ENCODE data around the gene ADSL. TPM values are rescaled to one million over a fixed set of nuclear protein-coding genes. Genes with fewer than 3 reads are reported as not detected.

Gene ADSL
- total and polyA plus RNA-seq, 4 donors = 19.4 to 54.5 (median 39.8) TPM

DNA sequence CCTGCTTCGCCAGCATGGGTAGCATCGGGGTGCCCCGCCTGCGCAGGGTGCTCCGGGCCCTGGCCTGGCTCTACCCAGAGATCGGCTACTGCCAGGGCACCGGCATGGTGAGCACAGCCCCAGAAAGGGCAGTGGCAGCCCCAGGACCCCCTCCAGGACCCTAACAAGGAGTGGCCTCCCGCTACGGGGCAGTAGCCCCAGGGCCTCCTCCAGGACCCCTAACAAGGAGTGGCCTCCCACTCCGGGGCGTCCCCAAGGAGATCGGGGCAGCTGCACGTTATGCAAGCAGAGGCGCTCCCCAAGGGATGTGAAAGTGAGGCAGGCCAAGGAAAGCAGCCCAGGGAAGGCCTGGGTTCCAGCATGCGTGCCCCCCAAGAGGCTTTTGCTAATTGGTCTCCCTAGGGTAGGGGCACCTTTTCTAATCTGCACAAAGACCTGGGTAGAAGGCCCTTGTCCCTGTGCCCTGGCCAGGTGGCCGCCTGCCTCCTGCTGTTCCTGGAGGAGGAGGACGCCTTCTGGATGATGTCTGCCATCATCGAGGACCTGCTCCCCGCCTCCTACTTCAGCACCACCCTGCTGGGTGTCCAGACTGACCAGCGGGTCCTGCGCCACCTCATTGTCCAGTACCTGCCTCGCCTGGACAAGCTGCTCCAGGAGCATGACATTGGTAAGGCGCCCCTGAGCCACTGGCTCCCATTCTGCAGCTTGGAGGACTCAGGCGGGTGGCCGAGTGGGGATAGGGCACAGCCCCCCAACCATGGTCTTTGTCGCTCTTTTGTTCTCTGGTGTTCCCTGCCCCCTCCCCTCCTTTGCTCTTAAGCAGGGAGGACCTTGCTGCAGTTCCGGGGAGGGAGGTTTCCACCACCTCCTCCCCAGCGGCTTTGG lies 59.1 kb downstream of the ADSL start:
- Histone ChIP-seq H3K9ac (ENCODE audit: low read depth in 1 of 2, low read length in 2 of 2) (no peak overlapping the region), H3K36me3 (ENCODE audit: control insufficient read depth in 4 of 4, insufficient read depth in 3 of 4, low read depth in 1 of 4, low read length in 3 of 4) (peaks cover 16 to 69% (median 30%) of the 10 kb centered on the region in 4 donors), H3K9me3 (ENCODE audit: control insufficient read depth in 4 of 4, low read length in 3 of 4) (no peaks in the 10 kb centered on the region), H3K27me3 (ENCODE audit: control insufficient read depth in 4 of 4, insufficient read depth in 4 of 4, low read length in 3 of 4) (no peaks in the 10 kb centered on the region), H3K27ac (ENCODE audit: low read depth in 1 of 2, low read length in 2 of 2) (no peak overlapping the region), H3K4me3 (ENCODE audit: low read depth in 1 of 3, low read length in 3 of 3) (no peak overlapping the region), H3K4me1 (ENCODE audit: control insufficient read depth in 4 of 4, insufficient read depth in 4 of 4, low read length in 3 of 4) (peaks cover 0 to 8% (median 6%) of the 10 kb centered on the region in 4 donors)
- 96% methylated on average over 28 of the region's 28 CpGs for WGBS
- TF ChIP-seq, protein P1, sequence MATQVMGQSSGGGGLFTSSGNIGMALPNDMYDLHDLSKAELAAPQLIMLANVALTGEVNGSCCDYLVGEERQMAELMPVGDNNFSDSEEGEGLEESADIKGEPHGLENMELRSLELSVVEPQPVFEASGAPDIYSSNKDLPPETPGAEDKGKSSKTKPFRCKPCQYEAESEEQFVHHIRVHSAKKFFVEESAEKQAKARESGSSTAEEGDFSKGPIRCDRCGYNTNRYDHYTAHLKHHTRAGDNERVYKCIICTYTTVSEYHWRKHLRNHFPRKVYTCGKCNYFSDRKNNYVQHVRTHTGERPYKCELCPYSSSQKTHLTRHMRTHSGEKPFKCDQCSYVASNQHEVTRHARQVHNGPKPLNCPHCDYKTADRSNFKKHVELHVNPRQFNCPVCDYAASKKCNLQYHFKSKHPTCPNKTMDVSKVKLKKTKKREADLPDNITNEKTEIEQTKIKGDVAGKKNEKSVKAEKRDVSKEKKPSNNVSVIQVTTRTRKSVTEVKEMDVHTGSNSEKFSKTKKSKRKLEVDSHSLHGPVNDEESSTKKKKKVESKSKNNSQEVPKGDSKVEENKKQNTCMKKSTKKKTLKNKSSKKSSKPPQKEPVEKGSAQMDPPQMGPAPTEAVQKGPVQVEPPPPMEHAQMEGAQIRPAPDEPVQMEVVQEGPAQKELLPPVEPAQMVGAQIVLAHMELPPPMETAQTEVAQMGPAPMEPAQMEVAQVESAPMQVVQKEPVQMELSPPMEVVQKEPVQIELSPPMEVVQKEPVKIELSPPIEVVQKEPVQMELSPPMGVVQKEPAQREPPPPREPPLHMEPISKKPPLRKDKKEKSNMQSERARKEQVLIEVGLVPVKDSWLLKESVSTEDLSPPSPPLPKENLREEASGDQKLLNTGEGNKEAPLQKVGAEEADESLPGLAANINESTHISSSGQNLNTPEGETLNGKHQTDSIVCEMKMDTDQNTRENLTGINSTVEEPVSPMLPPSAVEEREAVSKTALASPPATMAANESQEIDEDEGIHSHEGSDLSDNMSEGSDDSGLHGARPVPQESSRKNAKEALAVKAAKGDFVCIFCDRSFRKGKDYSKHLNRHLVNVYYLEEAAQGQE (IDR thresholded peaks at IDR 0.05) = no peak
- TF ChIP-seq NR2F2 (IDR thresholded peaks at IDR 0.05) (no peak), FOXA2 (IDR thresholded peaks at IDR 0.05) (no peak)
- no peak for DNase-seq (ENCODE audit: low spot score)

DNA sequence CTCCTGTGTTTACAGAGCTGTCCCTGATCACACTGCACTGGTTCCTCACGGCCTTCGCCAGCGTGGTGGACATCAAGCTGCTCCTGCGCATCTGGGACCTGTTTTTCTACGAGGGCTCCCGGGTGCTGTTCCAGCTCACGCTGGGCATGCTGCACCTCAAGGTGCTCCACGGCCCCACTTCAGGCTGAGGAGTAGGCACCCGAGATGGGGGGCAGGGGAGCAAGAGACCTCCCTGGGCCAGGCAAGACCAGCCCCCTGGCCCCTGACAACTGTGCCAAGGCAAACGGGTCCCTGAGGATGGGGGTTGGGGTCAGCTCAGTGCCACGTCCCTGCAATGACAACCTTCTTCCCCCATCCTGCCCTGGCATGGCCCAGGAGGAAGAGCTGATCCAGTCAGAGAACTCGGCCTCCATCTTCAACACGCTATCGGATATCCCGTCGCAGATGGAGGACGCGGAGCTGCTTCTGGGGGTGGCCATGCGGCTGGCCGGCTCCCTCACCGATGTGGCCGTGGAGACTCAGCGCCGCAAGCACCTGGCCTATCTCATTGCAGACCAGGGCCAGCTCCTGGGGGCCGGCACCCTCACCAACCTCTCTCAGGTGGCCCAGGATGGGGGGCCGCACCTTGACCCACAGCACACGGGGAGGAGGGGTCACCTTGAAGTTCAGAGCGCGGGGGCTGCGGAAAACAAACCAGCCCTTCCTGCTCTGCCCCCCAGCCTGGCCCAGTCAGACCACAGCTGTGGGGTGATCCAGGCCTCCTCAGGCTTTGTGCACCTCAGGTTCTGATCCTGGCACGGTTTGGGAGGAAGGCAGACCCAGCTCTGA lies 60.0 kb downstream of the ADSL start:
- Histone ChIP-seq H3K9me3 (ENCODE audit: control insufficient read depth in 4 of 4, low read length in 3 of 4) (no peaks in the 10 kb centered on the region), H3K36me3 (ENCODE audit: control insufficient read depth in 4 of 4, insufficient read depth in 3 of 4, low read depth in 1 of 4, low read length in 3 of 4) (peaks cover 16 to 71% (median 28%) of the 10 kb centered on the region in 4 donors), H3K27me3 (ENCODE audit: control insufficient read depth in 4 of 4, insufficient read depth in 4 of 4, low read length in 3 of 4) (no peaks in the 10 kb centered on the region), H3K27ac (ENCODE audit: low read depth in 1 of 2, low read length in 2 of 2) (no peak overlapping the region), H3K4me1 (ENCODE audit: control insufficient read depth in 4 of 4, insufficient read depth in 4 of 4, low read length in 3 of 4) (peaks cover 0 to 16% (median 14%) of the 10 kb centered on the region in 4 donors), H3K4me3 (ENCODE audit: low read depth in 1 of 3, low read length in 3 of 3) (no peak overlapping the region), H3K9ac (ENCODE audit: low read depth in 1 of 2, low read length in 2 of 2) (no peak overlapping the region)
- 96% methylated on average over 31 of the region's 31 CpGs for WGBS
- no peak for DNase-seq (ENCODE audit: low spot score)
- TF ChIP-seq, protein P2, sequence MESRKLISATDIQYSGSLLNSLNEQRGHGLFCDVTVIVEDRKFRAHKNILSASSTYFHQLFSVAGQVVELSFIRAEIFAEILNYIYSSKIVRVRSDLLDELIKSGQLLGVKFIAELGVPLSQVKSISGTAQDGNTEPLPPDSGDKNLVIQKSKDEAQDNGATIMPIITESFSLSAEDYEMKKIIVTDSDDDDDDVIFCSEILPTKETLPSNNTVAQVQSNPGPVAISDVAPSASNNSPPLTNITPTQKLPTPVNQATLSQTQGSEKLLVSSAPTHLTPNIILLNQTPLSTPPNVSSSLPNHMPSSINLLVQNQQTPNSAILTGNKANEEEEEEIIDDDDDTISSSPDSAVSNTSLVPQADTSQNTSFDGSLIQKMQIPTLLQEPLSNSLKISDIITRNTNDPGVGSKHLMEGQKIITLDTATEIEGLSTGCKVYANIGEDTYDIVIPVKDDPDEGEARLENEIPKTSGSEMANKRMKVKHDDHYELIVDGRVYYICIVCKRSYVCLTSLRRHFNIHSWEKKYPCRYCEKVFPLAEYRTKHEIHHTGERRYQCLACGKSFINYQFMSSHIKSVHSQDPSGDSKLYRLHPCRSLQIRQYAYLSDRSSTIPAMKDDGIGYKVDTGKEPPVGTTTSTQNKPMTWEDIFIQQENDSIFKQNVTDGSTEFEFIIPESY (IDR thresholded peaks at IDR 0.05) = no peak
- TF ChIP-seq, protein P3, sequence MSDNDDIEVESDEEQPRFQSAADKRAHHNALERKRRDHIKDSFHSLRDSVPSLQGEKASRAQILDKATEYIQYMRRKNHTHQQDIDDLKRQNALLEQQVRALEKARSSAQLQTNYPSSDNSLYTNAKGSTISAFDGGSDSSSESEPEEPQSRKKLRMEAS (IDR thresholded peaks at IDR 0.05) = no peak
- TF ChIP-seq NR2F2 (IDR thresholded peaks at IDR 0.05) (no peak), FOXA1 (IDR thresholded peaks at IDR 0.05) (no peak), RXRA (IDR thresholded peaks at IDR 0.05) (no peak), JUND (IDR thresholded peaks at IDR 0.05) (no peak), FOXA2 (IDR thresholded peaks at IDR 0.05) (no peak), YY1 (IDR thresholded peaks at IDR 0.05) (no peak), SP1 (IDR thresholded peaks at IDR 0.05) (no peak), HNF4A (conservative IDR thresholded peaks at IDR 0.05) (no peak), HNF4G (IDR thresholded peaks at IDR 0.05) (no peak), GABPA (IDR thresholded peaks at IDR 0.05 in 1 of 2, conservative IDR thresholded peaks at IDR 0.05 in 1 of 2) (no peak), RAD21 (IDR thresholded peaks at IDR 0.05) (no peak), EGR1 (IDR thresholded peaks at IDR 0.05; ENCODE audit: low read depth in 2 of 2) (no peak), TAF1 (conservative IDR thresholded peaks at IDR 0.05) (no peak)
- TF ChIP-seq, protein P4, sequence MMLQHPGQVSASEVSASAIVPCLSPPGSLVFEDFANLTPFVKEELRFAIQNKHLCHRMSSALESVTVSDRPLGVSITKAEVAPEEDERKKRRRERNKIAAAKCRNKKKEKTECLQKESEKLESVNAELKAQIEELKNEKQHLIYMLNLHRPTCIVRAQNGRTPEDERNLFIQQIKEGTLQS (IDR thresholded peaks at IDR 0.05) = no peak
- TF ChIP-seq, protein P5, sequence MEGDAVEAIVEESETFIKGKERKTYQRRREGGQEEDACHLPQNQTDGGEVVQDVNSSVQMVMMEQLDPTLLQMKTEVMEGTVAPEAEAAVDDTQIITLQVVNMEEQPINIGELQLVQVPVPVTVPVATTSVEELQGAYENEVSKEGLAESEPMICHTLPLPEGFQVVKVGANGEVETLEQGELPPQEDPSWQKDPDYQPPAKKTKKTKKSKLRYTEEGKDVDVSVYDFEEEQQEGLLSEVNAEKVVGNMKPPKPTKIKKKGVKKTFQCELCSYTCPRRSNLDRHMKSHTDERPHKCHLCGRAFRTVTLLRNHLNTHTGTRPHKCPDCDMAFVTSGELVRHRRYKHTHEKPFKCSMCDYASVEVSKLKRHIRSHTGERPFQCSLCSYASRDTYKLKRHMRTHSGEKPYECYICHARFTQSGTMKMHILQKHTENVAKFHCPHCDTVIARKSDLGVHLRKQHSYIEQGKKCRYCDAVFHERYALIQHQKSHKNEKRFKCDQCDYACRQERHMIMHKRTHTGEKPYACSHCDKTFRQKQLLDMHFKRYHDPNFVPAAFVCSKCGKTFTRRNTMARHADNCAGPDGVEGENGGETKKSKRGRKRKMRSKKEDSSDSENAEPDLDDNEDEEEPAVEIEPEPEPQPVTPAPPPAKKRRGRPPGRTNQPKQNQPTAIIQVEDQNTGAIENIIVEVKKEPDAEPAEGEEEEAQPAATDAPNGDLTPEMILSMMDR (IDR thresholded peaks at IDR 0.05; ENCODE audit: low read depth, low read length, missing input control) = no peak
- TF ChIP-seq, protein P1 (IDR thresholded peaks at IDR 0.05) = no peak

Measured in liver (tissue), 9 donors.